Ishikawa (cell line): ENCODE measurements around the gene GPATCH1.

Experiments used
- CEBPB ChIP-seq: IDR thresholded peaks from 2 replicates; pipeline ENCODE4 v1.6.1; 2012
- CREB1 ChIP-seq: IDR thresholded peaks from 2 replicates; pipeline ENCODE4 v1.6.1; 2012; ENCODE audit warnings: low read depth
- EGR1 ChIP-seq: IDR thresholded peaks from 2 replicates; pipeline ENCODE4 v1.6.1; 2012
- EP300 ChIP-seq: IDR thresholded peaks from 2 replicates; pipeline ENCODE4 v1.6.1; 2012; ENCODE audit warnings: borderline replicate concordance
- FOXM1 ChIP-seq: IDR thresholded peaks from 2 replicates; pipeline ENCODE4 v1.6.1; 2012; ENCODE audit warnings: low read depth, borderline replicate concordance
- NFIC ChIP-seq: IDR thresholded peaks from 2 replicates; pipeline ENCODE4 v1.6.1; 2012
- RAD21 ChIP-seq: IDR thresholded peaks from 2 replicates; pipeline ENCODE4 v1.6.1; 2012; ENCODE audit warnings: low read depth
- TAF1 ChIP-seq: IDR thresholded peaks from 2 replicates; pipeline ENCODE4 v1.6.1; 2012; ENCODE audit warnings: low read depth, mild to moderate bottlenecking
- TEAD4 ChIP-seq: IDR thresholded peaks from 2 replicates; pipeline ENCODE4 v1.6.1; 2012
- YY1 ChIP-seq: IDR thresholded peaks from 2 replicates; pipeline ENCODE4 v1.6.1; 2012; ENCODE audit warnings: low read depth
- TF ChIP-seq, protein P1 (sequence below): IDR thresholded peaks from 2 replicates; pipeline ENCODE4 v1.6.1; 2012
- TF ChIP-seq, protein P2 (sequence below): IDR thresholded peaks from 2 replicates; pipeline ENCODE4 v1.6.1; 2012; ENCODE audit warnings: low read depth, mild to moderate bottlenecking
- TF ChIP-seq, protein P3 (sequence below): IDR thresholded peaks from 2 replicates; pipeline ENCODE4 v1.6.1; 2012

DNA sequence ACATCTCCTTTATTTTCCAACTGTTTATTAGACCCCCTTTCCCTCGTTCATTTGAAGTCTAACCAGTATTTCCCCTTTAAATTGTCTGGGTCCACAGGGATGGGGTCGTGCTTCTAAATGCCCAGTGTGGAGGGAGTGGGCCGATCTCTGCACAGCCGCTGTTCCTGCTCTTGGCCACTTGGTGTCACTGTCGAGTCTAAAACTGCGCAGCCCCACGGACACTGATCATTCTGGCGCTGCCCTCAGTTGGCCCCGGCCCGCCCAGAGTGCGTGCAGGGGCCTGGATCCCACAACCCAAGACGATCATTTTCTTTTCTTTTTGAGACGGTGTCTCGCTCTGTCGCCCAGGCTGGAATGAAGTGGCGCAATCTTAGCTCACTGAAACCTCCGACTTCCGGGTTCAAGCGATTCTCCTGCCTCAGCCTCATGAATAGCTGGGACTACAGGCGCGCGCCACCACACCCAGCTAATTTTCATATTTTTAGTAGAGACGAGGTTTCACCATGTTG is 63.0 kb downstream of the GPATCH1 start:
- TF ChIP-seq TAF1 (no peak), EP300 (0 out of 2 replicates have a peak, but pooled peaks have one; percentile 15), TEAD4 (no peak), CREB1 (no peak), CEBPB (no peak), EGR1 (no peak), FOXM1 (no peak), NFIC (no peak), RAD21 (peak; percentile 95), YY1 (no peak)
- TF ChIP-seq, protein P1, sequence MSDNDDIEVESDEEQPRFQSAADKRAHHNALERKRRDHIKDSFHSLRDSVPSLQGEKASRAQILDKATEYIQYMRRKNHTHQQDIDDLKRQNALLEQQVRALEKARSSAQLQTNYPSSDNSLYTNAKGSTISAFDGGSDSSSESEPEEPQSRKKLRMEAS: no peak
- TF ChIP-seq, protein P2, sequence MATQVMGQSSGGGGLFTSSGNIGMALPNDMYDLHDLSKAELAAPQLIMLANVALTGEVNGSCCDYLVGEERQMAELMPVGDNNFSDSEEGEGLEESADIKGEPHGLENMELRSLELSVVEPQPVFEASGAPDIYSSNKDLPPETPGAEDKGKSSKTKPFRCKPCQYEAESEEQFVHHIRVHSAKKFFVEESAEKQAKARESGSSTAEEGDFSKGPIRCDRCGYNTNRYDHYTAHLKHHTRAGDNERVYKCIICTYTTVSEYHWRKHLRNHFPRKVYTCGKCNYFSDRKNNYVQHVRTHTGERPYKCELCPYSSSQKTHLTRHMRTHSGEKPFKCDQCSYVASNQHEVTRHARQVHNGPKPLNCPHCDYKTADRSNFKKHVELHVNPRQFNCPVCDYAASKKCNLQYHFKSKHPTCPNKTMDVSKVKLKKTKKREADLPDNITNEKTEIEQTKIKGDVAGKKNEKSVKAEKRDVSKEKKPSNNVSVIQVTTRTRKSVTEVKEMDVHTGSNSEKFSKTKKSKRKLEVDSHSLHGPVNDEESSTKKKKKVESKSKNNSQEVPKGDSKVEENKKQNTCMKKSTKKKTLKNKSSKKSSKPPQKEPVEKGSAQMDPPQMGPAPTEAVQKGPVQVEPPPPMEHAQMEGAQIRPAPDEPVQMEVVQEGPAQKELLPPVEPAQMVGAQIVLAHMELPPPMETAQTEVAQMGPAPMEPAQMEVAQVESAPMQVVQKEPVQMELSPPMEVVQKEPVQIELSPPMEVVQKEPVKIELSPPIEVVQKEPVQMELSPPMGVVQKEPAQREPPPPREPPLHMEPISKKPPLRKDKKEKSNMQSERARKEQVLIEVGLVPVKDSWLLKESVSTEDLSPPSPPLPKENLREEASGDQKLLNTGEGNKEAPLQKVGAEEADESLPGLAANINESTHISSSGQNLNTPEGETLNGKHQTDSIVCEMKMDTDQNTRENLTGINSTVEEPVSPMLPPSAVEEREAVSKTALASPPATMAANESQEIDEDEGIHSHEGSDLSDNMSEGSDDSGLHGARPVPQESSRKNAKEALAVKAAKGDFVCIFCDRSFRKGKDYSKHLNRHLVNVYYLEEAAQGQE: no peak
- TF ChIP-seq, protein P3, sequence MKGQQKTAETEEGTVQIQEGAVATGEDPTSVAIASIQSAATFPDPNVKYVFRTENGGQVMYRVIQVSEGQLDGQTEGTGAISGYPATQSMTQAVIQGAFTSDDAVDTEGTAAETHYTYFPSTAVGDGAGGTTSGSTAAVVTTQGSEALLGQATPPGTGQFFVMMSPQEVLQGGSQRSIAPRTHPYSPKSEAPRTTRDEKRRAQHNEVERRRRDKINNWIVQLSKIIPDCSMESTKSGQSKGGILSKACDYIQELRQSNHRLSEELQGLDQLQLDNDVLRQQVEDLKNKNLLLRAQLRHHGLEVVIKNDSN: no peak
